CD8-positive, alpha-beta memory T cell (primary cell): ENCODE results near the gene PRAC2. TPM values are rescaled to one million over a fixed set of nuclear protein-coding genes. Genes with fewer than 3 reads are reported as not detected.
A peak's percentile ranks its signal among the peaks of the same experiment; 100 is the strongest.

ENCODE experiments used
- CTCF ChIA-PET: fragments of 350-600 bp; sonication (Branson Sonifier 250); formaldehyde crosslinking; loops from one replicate; lab custom pipeline; 2021; ENCODE audit warnings: antibody characterized with exemption; lab: Charles Lee
- POLR2A ChIA-PET: fragments of 350-600 bp; sonication (Branson Sonifier 250); formaldehyde crosslinking; loops from one replicate; lab custom pipeline; 2021; ENCODE audit warnings: antibody characterized with exemption; lab: Charles Lee
- DNase-seq, 5 donors: peaks; one replicate each; pipeline versions ENCODE4 v3.0.0 to v3.0.0-alpha.2; 2020 to 2022; ENCODE audit warnings: mixed read lengths in 1 of 5
- H3K27ac ChIP-seq: one replicate; pipeline ENCODE4 v1.7.0; 2013; ENCODE audit warnings: low read depth, mild to moderate bottlenecking, low read length, moderate library complexity
- H3K27me3 ChIP-seq: 2 replicates; pipeline ENCODE4 v1.7.0; 2013; ENCODE audit warnings: low read length, mild to moderate bottlenecking; ENCODE audit not compliant: insufficient read depth, poor library complexity, severe bottlenecking
- H3K36me3 ChIP-seq: 2 replicates; pipeline ENCODE4 v1.7.0; 2013; ENCODE audit warnings: mild to moderate bottlenecking, low read length, moderate library complexity; ENCODE audit not compliant: insufficient read depth
- H3K4me1 ChIP-seq: 2 replicates; pipeline ENCODE4 v1.7.0; 2013; ENCODE audit warnings: mild to moderate bottlenecking, low read length, moderate library complexity; ENCODE audit not compliant: insufficient read depth
- H3K4me3 ChIP-seq: 2 replicates; pipeline ENCODE4 v1.7.0; 2013; ENCODE audit warnings: mild to moderate bottlenecking, low read length
- H3K9me3 ChIP-seq: 2 replicates; pipeline ENCODE4 v1.7.0; 2013; ENCODE audit warnings: mild to moderate bottlenecking, low read length
- H3K27ac Mint-ChIP-seq, 8 donors: one replicate each; pipeline ENCODE4 v1.8.0; 2020 to 2021; ENCODE audit warnings: mixed read lengths in 8 of 8, mild to moderate bottlenecking in 6 of 8, inconsistent platforms in 3 of 8, moderate library complexity in 3 of 8
- H3K27me3 Mint-ChIP-seq, 2 donors: one replicate each; pipeline ENCODE4 v1.8.0; 2020 to 2021; ENCODE audit warnings: mixed read lengths in 2 of 2, mild to moderate bottlenecking in 1 of 2, moderate library complexity in 1 of 2
- H3K36me3 Mint-ChIP-seq, 3 donors: one replicate each; pipeline ENCODE4 v1.8.0; 2020 to 2021; ENCODE audit warnings: mixed read lengths in 3 of 3, inconsistent platforms in 1 of 3, mild to moderate bottlenecking in 1 of 3
- H3K4me1 Mint-ChIP-seq, 3 donors: one replicate each; pipeline ENCODE4 v1.8.0; 2020 to 2021; ENCODE audit warnings: mixed read lengths in 3 of 3, inconsistent platforms in 1 of 3, mild to moderate bottlenecking in 1 of 3
- H3K4me3 Mint-ChIP-seq, 7 donors: one replicate each; pipeline ENCODE4 v1.8.0; 2020 to 2021; ENCODE audit warnings: mixed read lengths in 7 of 7, mild to moderate bottlenecking in 6 of 7, moderate library complexity in 4 of 7, inconsistent platforms in 2 of 7
- H3K9me3 Mint-ChIP-seq, 5 donors: one replicate each; pipeline ENCODE4 v1.8.0; 2020 to 2022; ENCODE audit warnings: mixed read lengths in 5 of 5, mild to moderate bottlenecking in 3 of 5, moderate library complexity in 2 of 5, inconsistent platforms in 1 of 5
- polyA plus RNA-seq: library from polyadenylated mRNA; unstranded; fragments of 300-500 nt; fragmentation: Illumina TruSeq; gene quantifications from one replicate; pipeline ENCODE4 v1.2.3, GENCODE V29; 2021
- total RNA-seq, 2 experiments: library from RNA; stranded (reverse); gene quantifications; one replicate each; pipeline ENCODE4 v1.2.3, GENCODE V29; 2021

PRAC2 gene
- total RNA-seq (not detected), polyA plus RNA-seq (not detected)

GRCh38 chr17:48722915-48723422 is at the start of gene PRAC2:
Gene PRAC2 (plus strand): TSS chr17:48723185. CDS start chr17:48724411, 1,226 bp downstream.
- Mint-ChIP-seq H3K27ac (peak within 1 kb of the TSS in 4 of 8 donors; percentile 21 to 70 (median 48)), H3K4me1 (peaks cover 37 to 49% (median 47%) of the 10 kb centered on the region in 3 donors), H3K9me3 (peaks cover 0 to 18% (median 6%) of the 10 kb centered on the region in 5 donors), H3K4me3 (peak within 1 kb of the TSS; percentile 58 to 79 (median 75)), H3K27me3 (peaks cover 98 to 99% of the 10 kb centered on the region in 2 donors), H3K36me3 (no peaks in the 10 kb centered on the region)
- peaks cover 42% of the 10 kb centered on the region for H3K4me1 ChIP-seq
- H3K27ac ChIP-seq, result no peak within 1 kb of the TSS
- no peaks in the 10 kb centered on the region for H3K9me3 ChIP-seq
- H3K4me3 ChIP-seq, result peak within 1 kb of the TSS; percentile 33
- CTCF ChIA-PET, result interaction anchor here (1.5 to 2.5 kb wide), 3 partner anchors 13 to 28 kb away, joined by 3 to 15 read pairs (median 5); no protein-coding TSS in a partner anchor
- H3K27me3 ChIP-seq, result peaks cover 91% of the 10 kb centered on the region
- DNase-seq, result no peak
- POLR2A ChIA-PET, result interaction anchor here (0.6 kb wide), 1 partner anchor 284 kb away, joined by 3 read pairs; no protein-coding TSS in a partner anchor
- no peaks in the 10 kb centered on the region for H3K36me3 ChIP-seq

GRCh38 chr17:48676963-48677558 is 45.9 kb upstream of the PRAC2 start:
- POLR2A ChIA-PET, result no interaction called here
- H3K4me3 ChIP-seq, result no peak overlapping the region
- no peaks in the 10 kb centered on the region for H3K36me3 ChIP-seq
- Mint-ChIP-seq H3K4me3 (no peak overlapping the region), H3K4me1 (peaks cover 0 to 7% (median 0%) of the 10 kb centered on the region in 3 donors), H3K9me3 (no peaks in the 10 kb centered on the region), H3K36me3 (no peaks in the 10 kb centered on the region), H3K27ac (no peak overlapping the region), H3K27me3 (peaks cover 36 to 42% of the 10 kb centered on the region in 2 donors)
- H3K27me3 ChIP-seq, result peaks cover 6% of the 10 kb centered on the region
- H3K9me3 ChIP-seq, result no peaks in the 10 kb centered on the region
- H3K27ac ChIP-seq, result no peak overlapping the region
- H3K4me1 ChIP-seq, result peaks cover 3% of the 10 kb centered on the region
- DNase-seq, result no peak
- CTCF ChIA-PET, result interaction anchor here (2.2 to 3.8 kb wide), 4 partner anchors 9 to 202 kb away, joined by 12 to 42 read pairs (median 20); no protein-coding TSS in a partner anchor

- DNase-seq, result peak; percentile 55 to 70 (median 63)
- Histone ChIP-seq H3K36me3 (no peaks in the 10 kb centered on the region), H3K4me3 (no peak overlapping the region), H3K27ac (no peak overlapping the region), H3K4me1 (peaks cover 3% of the 10 kb centered on the region), H3K27me3 (peaks cover 9% of the 10 kb centered on the region), H3K9me3 (no peaks in the 10 kb centered on the region)
- Mint-ChIP-seq H3K36me3 (no peaks in the 10 kb centered on the region), H3K27me3 (peaks cover 30 to 45% of the 10 kb centered on the region in 2 donors), H3K4me1 (peaks cover 0 to 7% (median 0%) of the 10 kb centered on the region in 3 donors), H3K9me3 (no peaks in the 10 kb centered on the region), H3K27ac (peak overlapping the region in 1 of 8 donors; percentile 10), H3K4me3 (peak overlapping the region in 4 of 7 donors; percentile 20 to 56 (median 46))
- POLR2A ChIA-PET, result interaction anchor here (0.9 kb wide), 1 partner anchor 201 kb away, joined by 3 read pairs; no protein-coding TSS in a partner anchor
- CTCF ChIA-PET, result interaction anchor here (0.6 to 3.8 kb wide), 27 partner anchors 10 to 354 kb away, joined by 3 to 42 read pairs (median 5); no protein-coding TSS in a partner anchor
Measured at GRCh38 chr17:48678141-48678971, 44.6 kb upstream of the PRAC2 start.

GRCh38 chr17:48679385-48680096 is 43.4 kb upstream of the PRAC2 start:
- Histone ChIP-seq H3K27ac (no peak overlapping the region), H3K36me3 (no peaks in the 10 kb centered on the region), H3K4me3 (no peak overlapping the region), H3K27me3 (peaks cover 10% of the 10 kb centered on the region), H3K4me1 (peaks cover 3% of the 10 kb centered on the region), H3K9me3 (no peaks in the 10 kb centered on the region)
- Mint-ChIP-seq H3K36me3 (no peaks in the 10 kb centered on the region), H3K4me3 (no peak overlapping the region), H3K27me3 (peaks cover 28 to 45% of the 10 kb centered on the region in 2 donors), H3K9me3 (no peaks in the 10 kb centered on the region), H3K27ac (no peak overlapping the region), H3K4me1 (peaks cover 0 to 7% (median 0%) of the 10 kb centered on the region in 3 donors)
- POLR2A ChIA-PET, result interaction anchor here (0.9 kb wide), 1 partner anchor 199 kb away, joined by 3 read pairs; no protein-coding TSS in a partner anchor
- CTCF ChIA-PET, result interaction anchor here (0.9 to 3.8 kb wide), 18 partner anchors 8 to 353 kb away, joined by 3 to 42 read pairs (median 6); no protein-coding TSS in a partner anchor
- no peak for DNase-seq

- Histone ChIP-seq H3K4me1 (peaks cover 3% of the 10 kb centered on the region), H3K27me3 (peaks cover 10% of the 10 kb centered on the region), H3K4me3 (no peak overlapping the region), H3K36me3 (no peaks in the 10 kb centered on the region), H3K9me3 (no peaks in the 10 kb centered on the region), H3K27ac (no peak overlapping the region)
- Mint-ChIP-seq H3K4me3 (no peak overlapping the region), H3K4me1 (peaks cover 0 to 7% (median 0%) of the 10 kb centered on the region in 3 donors), H3K27ac (no peak overlapping the region), H3K36me3 (no peaks in the 10 kb centered on the region), H3K27me3 (peaks cover 24 to 41% of the 10 kb centered on the region in 2 donors), H3K9me3 (no peaks in the 10 kb centered on the region)
- ChIA-PET CTCF (interaction anchor here (0.9 kb wide), 1 partner anchor 10 kb away, joined by 3 read pairs; no protein-coding TSS in a partner anchor), POLR2A (no interaction called here)
- no peak for DNase-seq
Measured at GRCh38 chr17:48681609-48682008, 41.4 kb upstream of the PRAC2 start.

- no peaks in the 10 kb centered on the region for H3K4me1 ChIP-seq
- H3K9me3 ChIP-seq, result no peaks in the 10 kb centered on the region
- H3K9me3 Mint-ChIP-seq, result peaks cover 3 to 8% (median 4%) of the 10 kb centered on the region in 5 donors
- H3K27ac Mint-ChIP-seq, result no peak overlapping the region
- ChIA-PET CTCF (no interaction called here), POLR2A (no interaction called here)
- H3K4me1 Mint-ChIP-seq, result no peaks in the 10 kb centered on the region
- no peak overlapping the region for H3K27ac ChIP-seq
- no peaks in the 10 kb centered on the region for H3K36me3 ChIP-seq
- peaks cover 10 to 23% of the 10 kb centered on the region in 2 donors for H3K27me3 Mint-ChIP-seq
- H3K36me3 Mint-ChIP-seq, result peaks cover 0 to 4% (median 0%) of the 10 kb centered on the region in 3 donors
- peaks cover 6% of the 10 kb centered on the region for H3K27me3 ChIP-seq
- H3K4me3 ChIP-seq, result no peak overlapping the region
- no peak for DNase-seq
- no peak overlapping the region for H3K4me3 Mint-ChIP-seq
Measured at GRCh38 chr17:48690655-48691054, 32.3 kb upstream of the PRAC2 start.

GRCh38 chr17:48692049-48692448 is 30.9 kb upstream of the PRAC2 start:
- CTCF ChIA-PET, result no interaction called here
- H3K36me3 ChIP-seq, result no peaks in the 10 kb centered on the region

More at GRCh38 chr17:48692049-48692448, 30.9 kb upstream of the PRAC2 start:
- Histone ChIP-seq H3K27me3 (peaks cover 6% of the 10 kb centered on the region), H3K27ac (no peak overlapping the region), H3K4me3 (no peak overlapping the region), H3K9me3 (no peaks in the 10 kb centered on the region), H3K4me1 (no peaks in the 10 kb centered on the region)
- H3K36me3 Mint-ChIP-seq, result peaks cover 0 to 4% (median 0%) of the 10 kb centered on the region in 3 donors
- H3K9me3 Mint-ChIP-seq, result peaks cover 3 to 10% (median 4%) of the 10 kb centered on the region in 5 donors
- no peak overlapping the region for H3K4me3 Mint-ChIP-seq
- no peak for DNase-seq
- H3K27me3 Mint-ChIP-seq, result peaks cover 14 to 35% of the 10 kb centered on the region in 2 donors
- POLR2A ChIA-PET, result no interaction called here
- H3K27ac Mint-ChIP-seq, result no peak overlapping the region
- no peaks in the 10 kb centered on the region for H3K4me1 Mint-ChIP-seq
